ENCODE data around the gene RAB7A. TPM values are rescaled to one million over a fixed set of nuclear protein-coding genes. Genes with fewer than 3 reads are reported as not detected.
"Not testable (repeated sequence)": the region's sequence is repeated elsewhere in the genome, so short reads cannot be mapped to it uniquely, and the experiment has no call there.

RAB7A gene
- total RNA-seq, 1 donor from 2014 or later, result 40.8 TPM

DNA sequence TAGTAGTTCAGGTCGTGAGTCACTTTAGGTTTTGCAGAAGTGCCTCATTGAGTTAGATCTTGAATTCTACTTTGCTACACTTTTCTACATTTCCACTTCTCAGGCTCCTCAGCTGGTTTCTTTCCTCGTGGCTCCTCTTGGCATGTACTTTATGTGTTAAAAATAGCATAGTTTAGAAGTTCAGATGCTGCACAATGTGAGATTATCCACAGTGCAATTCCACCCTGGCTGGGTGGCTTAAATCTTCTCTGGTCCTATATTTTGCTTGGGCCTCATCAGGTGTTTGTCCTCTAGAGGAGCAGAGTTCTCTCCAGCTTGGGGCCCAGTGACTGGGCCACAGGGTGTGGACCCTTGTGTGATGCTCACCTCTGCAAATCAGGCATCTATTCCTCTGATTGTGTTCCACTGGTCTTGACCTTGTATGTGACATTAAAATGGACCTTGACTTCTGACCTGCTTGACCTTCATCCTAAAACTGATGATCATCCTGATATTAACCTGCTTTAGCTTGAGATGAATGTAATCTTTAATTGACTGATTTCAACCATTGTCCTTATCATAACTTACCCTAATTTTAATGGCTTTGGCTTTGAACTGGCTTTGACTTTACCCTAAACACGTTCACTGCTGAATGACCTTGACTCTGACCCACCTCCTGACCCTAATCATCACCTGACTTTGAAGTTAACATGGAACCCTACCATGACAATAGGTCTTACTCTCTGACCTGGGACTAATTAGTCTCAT lies 89.5 kb downstream of the RAB7A start:
- DNase-seq (ENCODE audit: low read depth, low spot score), result no peak

DNA sequence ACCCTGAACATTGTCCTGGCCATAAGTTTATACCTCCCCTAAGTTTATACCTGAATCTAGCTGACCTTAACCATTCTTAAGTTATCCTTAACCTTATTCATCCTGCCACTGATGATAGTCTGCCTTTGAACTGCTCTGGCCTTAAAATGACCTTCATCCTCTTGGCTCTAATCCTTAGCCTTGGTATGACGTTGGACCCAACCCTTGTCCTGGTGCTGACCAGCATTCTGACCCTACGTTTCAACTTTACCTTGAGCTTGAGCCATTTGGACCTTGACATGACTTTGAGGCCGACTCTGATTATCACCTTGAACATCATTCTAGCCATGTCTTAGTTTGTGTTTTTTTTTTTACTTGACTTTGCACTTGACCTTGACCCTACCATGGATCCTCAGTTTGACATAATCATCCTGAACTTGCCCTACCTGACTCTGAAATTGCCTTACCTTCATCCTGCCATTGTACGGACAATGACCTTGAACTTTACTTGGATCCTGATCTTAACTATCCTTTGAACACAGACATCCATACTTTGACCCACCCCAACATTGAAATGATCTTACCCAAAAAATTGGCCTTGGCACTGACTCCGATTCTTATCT lies 92.3 kb downstream of the RAB7A start:
- no peak for DNase-seq (ENCODE audit: low read depth, low spot score)

DNA sequence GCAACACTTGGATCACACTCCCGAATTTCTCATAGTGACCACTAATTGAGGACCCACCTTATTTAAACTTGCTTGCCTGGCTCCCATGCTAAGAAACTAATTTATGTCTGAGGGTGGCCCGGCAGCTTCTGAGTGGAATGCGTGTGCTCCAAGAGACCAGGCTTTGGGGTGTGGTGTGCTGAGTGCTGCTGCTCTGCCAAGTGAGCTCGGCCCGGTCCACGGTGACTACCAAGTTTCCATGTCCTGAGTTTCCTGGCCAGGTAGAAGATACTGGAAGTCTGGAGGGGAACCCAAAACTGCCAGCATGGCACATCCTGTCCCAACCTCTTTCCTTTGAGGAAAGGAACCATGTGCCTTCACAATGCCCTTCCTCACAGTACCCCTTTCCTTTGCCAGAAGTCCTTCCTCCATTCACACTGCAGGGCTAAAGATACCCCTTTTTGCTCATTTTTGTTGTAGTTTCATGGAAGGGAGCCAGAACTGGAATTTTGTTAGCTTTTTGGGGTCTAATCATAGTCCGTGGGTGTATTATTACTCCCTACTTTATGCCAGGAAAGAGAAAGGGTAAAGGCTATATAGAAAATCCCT lies 94.4 kb downstream of the RAB7A start:
- no peak for DNase-seq (ENCODE audit: low read depth, low spot score)

DNA sequence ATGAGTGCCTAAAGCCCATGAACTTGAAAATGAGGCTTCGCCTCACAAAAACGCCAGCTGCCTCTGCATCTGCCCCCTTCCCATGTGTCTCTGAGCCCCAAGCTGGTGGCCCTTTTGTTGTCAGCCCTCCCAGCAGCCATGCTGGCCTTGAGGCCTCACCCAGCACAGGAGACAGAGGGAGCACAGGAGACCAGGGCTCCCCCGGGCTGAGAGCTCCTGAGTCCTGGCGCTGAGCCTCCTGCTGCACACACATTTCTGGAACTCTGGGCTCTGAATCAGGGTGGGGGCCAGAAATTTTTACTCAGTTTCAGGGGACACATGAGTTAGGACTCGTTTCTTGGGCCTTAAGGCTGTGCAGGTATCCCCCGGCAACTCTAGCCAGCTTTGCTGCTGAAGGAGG lies 97.0 kb downstream of the RAB7A start:
- no peak for DNase-seq (ENCODE audit: low read depth, low spot score)

DNA sequence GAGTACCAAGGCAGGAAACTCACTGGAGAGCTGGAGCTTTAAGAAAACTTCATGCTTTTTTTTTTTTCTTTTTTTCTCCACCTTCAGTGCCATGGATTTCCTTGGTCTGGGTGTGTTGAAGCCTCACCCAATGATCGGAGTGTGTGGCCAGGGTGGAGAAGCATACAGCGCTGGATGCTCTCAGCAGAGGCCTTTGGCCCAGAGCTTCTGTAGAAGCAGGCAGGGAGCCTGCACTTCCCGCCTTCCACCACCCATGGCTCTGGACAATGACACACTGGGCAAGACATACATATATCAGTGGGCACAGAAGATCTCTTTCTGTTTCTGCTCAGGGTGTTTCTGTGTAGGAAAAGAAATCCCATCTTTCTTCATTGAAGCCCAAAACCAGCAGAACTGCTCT lies 97.6 kb downstream of the RAB7A start:
- no peak for DNase-seq (ENCODE audit: low read depth, low spot score)

DNA sequence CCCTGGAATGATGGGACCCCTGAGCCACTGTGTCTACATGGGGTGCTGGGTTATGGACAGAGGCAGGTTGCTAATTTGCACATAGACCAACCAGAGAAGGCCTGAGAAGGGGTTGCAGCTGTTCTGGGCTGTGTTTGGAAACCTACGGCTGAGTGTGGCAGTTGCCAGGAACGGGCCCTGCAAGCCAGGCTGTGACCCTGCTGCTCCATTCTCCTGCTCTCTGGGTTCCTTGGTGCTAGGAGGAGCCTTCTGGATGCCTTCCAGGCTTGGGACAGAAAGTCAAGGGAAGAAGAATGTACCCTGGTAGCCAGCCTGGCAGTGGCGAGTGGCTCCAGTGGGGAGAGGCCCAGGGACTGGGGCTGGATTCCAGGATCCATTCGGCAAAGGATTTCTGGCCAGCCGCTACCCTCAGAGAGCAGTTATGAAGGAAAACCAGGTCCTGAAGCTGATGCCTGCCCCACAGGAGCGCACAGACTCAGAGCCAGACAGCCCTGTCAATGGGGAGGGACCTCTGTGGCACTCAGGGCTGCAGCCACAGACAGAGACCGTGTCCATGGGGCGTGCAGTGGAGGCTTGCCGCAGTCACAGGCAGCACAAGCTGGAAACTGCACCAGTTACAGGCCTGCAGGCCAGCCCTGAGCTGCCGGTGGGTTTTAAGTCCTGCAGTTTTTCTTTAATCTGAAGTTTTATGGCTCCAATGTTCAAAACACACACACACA lies 98.3 kb downstream of the RAB7A start:
- no peak for DNase-seq (ENCODE audit: low read depth, low spot score)

DNA sequence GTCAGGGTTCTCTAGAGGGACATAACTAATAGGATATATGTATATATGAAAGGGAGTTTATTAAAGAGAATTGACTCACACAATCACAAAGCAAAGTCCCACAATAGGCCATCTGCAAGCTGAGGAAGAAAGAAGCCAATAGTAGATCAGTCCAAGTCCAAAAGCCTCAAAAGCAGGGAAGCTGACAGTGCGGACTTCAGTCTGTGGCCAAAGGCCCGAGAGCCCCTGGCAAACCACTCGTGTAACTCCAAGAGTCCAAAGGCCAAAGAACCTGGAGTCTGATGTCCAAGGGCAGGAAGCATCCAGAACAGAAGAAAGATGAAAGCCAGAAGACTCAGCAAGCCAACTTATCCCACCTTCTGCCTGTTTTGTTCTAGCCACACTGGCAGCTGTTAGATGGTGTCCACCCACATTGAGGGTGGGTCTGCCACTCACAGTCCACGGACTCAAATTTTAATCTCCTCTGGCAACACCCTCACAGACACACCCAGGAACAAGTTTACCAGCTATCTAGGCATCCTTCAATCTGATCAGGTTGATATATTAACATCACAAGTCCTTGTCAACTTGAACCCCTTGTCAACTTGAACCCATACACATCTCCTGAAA lies 99.2 kb downstream of the RAB7A start:
- DNase-seq (ENCODE audit: low read depth, low spot score), result no peak

DNA sequence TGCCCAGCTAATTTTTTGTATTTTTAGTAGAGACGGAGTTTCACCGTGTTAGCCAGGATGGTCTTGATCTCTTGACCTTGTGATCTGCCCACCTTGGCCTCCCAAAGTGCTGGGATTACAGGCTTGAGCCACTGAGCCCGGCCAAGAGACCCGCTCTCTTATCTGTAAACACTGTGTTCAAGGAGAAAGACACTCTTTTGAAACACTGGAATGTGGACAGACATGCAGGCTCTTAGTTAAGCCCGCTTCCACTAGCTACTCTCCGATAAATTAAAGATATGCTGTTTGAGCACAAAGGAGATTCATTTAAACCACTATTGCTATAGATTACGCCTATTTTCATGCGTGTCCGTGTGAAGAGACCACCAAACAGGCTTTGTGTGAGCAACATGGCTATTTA lies 103.1 kb downstream of the RAB7A start:
- DNase-seq (ENCODE audit: low read depth, low spot score), result not testable (repeated sequence)

DNA sequence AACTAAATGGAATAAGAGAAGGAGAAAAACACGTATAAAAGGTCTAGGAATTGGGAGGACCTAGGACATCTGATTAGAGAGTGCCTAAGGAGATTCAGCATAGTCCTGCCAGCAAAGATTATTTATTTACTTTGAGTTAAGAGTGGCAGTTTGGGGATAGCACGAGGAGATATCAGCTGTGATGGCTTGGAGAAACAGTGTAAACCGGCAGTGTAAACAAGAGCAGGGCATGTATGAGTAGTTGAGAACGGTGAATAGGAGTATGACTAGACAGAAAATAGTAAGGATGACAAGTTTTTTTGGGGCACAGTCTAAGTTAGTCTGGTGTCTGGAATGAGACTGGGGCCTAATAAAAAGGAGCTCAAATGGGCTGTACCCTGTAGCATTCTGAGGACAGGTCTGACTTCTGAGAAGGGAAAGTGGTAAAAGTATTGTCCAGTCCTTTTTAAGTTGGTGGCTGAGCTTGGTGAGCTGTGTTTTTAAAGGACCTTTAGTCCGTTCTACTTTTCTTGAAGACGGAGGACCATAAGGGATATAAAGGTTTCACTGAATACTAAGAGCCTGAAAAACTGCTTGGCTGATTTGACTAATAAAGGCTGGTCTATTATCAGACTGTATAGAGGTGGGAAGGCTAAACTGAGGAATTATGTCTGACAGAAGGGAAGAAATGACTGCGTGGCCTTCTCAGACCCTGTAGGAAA lies 104.1 kb downstream of the RAB7A start:
- not testable (repeated sequence) for DNase-seq (ENCODE audit: low read depth, low spot score)

DNA sequence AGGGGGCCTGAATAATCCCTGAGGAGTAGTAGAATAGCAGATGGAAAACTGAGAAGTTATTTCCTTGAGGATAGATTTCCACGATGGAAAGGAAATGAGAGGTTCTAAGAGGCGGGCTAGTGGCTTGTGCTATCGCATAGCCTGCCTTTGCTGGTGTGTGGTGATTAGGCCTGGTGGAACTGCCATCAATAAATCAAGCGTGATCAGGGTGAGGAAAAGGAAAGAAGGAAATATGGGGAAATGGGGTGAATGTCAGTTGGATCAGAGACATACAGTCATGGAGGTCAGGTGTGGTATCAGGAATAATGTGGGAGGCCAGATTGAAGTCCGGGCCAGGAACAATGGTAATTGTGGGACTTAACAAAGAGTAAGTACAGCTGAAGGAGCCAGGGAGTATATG lies 104.8 kb downstream of the RAB7A start:
- not testable (repeated sequence) for DNase-seq (ENCODE audit: low read depth, low spot score)

DNA sequence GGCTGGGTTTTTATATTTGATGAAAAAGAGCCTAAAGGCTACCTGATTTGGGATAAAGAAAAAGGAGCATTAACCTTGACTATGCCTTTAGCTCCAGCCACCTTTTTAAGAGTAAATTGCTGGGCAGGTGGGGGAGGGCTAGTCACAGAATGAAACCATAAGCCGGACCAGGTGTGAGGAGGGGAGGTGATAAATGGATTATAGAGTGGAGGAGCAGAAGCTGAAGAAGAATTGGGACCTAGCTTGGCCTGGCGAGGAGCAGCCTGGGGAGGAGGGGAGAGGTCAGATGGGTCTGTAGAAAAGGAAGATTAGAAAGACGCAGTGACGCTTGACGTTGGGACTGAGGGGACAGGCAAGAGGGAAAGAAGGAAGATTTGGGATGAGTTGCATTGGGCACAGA lies 107.0 kb downstream of the RAB7A start:
- DNase-seq (ENCODE audit: low read depth, low spot score), result not testable (repeated sequence)

DNA sequence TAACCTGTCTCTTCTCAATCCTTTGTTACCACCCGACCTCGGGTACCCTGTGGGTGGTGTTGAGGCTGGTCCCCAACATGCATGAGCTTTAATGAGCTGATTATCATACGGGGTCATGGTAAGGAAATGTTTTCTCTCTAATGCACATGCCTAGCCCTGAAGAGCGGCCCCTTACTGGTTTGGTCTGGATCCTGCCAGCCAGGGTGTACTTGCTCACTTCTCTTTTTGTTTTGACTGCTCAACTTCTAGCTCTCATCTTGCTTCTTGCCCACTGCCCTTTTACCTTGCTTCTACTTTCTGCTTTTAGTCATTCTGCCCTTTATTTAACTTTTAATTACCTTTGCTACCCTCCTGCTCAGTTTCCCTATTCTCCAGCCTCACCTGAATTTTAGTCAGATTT lies 109.1 kb downstream of the RAB7A start:
- no peak for DNase-seq (ENCODE audit: low read depth, low spot score)

DNA sequence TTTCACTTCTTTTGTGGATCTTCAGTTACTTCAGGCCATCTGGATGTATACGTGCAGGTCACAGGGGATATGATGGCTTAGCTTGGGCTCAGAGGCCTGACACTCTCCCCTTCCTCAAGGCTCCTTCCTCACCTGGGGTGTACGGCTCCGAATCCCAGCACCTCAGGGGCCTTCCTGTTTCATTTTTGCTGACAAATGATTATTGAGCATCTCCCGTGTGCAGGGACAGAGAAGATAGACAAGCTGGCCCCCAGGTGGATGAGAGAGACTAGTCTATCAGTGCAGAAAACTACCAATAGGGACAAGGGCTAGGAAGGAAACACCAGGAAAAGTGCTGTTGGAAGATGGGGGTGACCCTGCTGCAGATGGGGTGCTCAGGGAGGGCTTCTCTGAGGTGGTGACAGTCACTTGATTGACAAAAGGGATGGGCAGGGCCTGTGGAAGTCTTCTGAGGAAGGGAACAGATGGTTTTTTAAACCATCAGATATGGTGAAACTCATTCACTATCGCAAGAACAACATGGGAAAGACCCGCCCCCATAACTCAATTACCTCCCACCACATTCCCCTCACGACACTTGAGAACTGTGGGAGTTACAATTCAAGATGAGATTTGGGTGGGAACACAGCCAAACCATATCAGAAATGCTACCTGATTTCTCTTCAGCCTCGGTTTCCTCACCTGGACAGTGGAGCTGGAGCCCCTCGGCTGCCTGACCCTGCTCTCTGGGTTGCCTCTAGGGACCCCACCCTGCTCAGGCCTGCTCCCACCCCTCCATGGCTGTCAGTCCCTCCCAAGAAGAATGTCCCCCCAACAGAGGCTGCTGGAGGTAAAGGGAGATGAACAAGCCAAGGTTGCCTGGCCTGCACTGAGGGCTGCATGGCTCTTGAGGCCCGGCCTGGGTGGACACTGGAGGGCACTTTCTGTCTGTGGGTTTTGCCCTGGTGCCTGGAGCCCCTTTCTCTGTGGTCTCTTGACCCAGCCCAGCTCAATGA lies 116.2 kb downstream of the RAB7A start:
- no peak for DNase-seq (ENCODE audit: low read depth, low spot score)

DNA sequence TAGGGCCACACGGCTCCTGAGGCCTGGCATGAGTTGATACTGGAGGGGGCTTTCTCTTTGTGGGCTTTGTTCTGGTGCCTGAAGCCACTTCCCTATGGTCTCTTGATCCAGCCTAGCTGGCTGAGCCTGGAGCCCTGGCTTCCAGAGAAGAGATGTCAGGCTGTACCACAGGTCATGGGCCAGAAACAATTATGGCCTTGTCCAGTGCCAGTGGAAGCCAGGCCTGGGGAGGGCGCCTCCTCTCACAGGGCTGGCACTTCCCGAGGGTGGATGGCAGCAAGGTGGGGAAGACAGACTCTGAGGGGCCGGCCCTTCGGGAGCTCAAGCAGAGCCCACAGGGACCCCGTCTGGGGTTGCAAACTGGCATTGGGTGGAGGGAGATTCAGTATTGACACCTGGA lies 118.5 kb downstream of the RAB7A start:
- no peak for DNase-seq (ENCODE audit: low read depth, low spot score)

DNA sequence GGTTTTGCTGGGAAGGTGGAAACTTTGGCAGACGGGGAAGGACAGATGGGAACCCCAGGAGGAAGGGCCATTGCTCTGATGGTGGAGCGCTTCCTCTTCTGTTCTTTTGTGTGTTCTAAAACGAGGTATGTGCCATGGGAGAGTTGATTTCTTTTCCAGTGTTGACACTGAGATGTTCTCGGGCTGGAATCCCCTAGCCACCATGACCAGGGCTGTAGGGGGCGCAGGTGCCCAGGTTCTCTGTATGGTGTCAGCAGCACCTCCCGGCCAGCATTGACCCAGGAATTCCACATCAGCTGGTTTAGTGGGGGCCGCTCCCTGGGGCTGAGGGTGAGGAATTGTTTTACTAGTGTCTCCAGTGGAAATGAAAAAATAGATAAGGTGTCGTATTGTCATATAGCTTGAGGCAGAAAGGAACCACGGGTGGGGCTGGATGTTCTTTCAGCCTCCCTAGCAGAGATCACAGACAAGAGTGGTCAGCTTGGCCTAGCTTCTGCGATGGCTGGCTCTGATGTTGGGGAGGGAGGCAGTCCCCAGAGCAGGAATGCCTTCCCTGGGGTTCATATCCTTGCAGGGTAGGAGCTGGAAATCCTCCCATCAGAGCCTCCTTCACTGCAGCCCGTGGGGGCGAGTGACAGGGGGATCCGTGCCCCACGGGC lies 119.3 kb downstream of the RAB7A start:
- DNase-seq (ENCODE audit: low read depth, low spot score), result no peak

DNA sequence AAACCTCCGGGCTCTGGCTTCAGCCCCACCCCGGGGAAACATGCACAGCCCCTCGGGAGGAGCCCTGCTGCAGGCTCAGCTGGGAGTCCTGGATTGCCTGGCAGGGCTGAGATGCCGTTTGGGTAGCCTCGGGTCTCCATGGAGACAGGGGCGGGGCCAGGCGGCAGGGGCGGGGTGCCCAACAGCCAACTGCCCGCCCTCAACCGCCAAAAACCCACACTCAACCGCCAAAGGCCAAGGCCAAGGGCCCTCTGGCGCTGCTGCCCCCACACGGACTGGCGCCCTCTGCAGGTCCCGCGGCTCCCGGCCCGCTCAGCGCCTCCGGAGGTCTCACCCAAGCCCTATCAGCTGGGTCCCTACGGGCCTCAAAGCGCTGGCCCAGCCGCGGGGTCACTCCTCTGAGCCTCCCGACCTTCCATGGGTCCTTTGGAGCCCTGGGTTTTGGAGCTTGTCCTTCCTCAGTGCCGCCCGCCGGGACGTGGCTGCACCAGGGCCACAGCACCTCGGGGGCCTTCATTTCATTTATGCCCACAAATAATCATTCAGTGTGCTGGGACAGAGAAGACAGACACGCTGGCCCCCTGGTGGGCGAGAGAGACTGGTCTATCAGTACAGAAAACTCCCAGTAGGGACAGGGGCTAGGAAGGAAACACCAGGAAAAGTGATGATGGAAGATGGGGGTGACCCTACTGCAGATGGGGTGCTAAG lies 119.9 kb downstream of the RAB7A start:
- DNase-seq (ENCODE audit: low read depth, low spot score), result peak; percentile 55

DNA sequence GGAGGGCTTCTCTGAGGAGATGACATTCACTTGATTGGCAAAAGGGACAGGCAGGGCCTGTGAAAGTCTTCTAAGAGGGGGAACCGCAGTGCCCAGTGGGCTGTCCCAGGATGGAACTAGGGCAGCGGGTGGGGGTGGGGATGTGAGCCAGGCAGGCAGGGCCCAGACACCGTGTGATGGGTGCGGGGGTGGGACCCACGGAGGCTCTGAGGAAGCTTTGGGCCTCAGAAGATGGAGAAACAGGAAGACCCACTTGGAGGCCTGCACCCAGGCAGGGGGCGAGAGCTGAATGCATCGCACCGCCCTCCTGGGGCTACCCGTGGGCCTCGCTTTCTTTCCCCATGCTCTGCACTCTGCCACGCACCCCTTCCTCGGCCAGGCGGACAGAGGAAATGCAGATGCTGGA lies 120.5 kb downstream of the RAB7A start:
- DNase-seq (ENCODE audit: low read depth, low spot score), result no peak

DNA sequence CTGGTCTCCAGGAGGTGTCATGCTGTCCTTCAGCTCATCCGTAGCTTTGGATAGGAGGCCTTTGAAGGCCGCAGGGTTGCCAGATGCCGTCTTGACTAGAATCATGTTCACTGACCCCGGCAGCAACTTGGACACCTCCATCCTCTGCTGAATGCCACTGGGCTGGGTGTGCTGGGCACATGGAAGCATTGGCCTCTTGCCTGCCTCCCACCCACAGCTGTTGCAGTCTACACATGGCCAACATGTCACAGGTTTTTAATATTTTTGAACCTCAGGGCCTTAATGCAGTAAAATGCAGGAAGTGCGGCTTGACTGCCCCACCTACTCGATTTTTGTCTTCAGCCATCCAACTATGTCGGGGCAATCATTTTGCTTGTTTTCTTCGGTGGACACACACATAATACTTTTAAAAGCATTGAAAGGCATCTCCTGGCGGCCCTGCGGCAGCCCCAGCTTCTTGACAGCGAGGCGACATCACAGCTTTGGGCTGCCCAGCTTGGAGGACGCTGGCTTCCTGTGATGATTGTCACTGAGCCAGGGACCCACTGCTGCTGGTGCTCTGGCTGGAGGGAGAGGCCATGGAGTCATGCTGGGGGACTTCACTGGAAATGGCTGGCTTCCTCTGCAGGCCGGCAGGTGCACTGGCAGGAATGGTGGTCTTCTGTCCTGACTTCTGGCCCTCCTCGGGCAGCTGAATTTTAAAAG lies 121.8 kb downstream of the RAB7A start:
- DNase-seq (ENCODE audit: low read depth, low spot score), result no peak
